Astrocyte (in vitro differentiated cells and primary cell): ENCODE measurements around the gene FAAP100. TPM values are rescaled to one million over a fixed set of nuclear protein-coding genes. Genes with fewer than 3 reads are reported as not detected.

Experiments used
- DNase-seq: peaks from one replicate; pipeline ENCODE4 v3.0.0-alpha.2; 2010; ENCODE audit warnings: low read depth
- FAIRE-seq: peaks from 2 replicates; lab custom pipeline; 2011; peaks lifted over from hg19 to GRCh38; lab: Jason Lieb, UNC
- H2AFZ ChIP-seq: 2 replicates; pipeline ENCODE4 v1.6.0; 2012; ENCODE audit warnings: low read depth, low read length, inconsistent platforms
- H3K27ac ChIP-seq: 2 replicates; pipeline ENCODE4 v1.5.1; 2011; ENCODE audit warnings: low read depth, low read length, inconsistent platforms
- H3K27me3 ChIP-seq: 2 replicates; pipeline ENCODE4 v1.6.0; 2011; ENCODE audit warnings: low read length, inconsistent platforms; ENCODE audit not compliant: insufficient read depth
- H3K36me3 ChIP-seq: 2 replicates; pipeline ENCODE4 v1.5.1; 2011; ENCODE audit warnings: low read length, inconsistent platforms; ENCODE audit not compliant: insufficient read depth
- H3K4me1 ChIP-seq: 2 replicates; pipeline ENCODE4 v1.5.1; 2011; ENCODE audit warnings: low read length, inconsistent platforms; ENCODE audit not compliant: insufficient read depth
- H3K4me2 ChIP-seq: 2 replicates; pipeline ENCODE4 v1.6.0; 2012; ENCODE audit warnings: low read length, inconsistent platforms
- H3K4me3 ChIP-seq: 2 replicates; pipeline ENCODE4 v1.5.1; 2011; ENCODE audit warnings: low read depth, mild to moderate bottlenecking, low read length, inconsistent platforms; ENCODE audit not compliant: insufficient read depth
- H3K79me2 ChIP-seq: 2 replicates; pipeline ENCODE4 v1.6.0; 2012; ENCODE audit warnings: mild to moderate bottlenecking, low read length, inconsistent platforms; ENCODE audit not compliant: insufficient read depth
- H3K9ac ChIP-seq: 2 replicates; pipeline ENCODE4 v1.6.0; 2012; ENCODE audit warnings: mild to moderate bottlenecking, low read length, inconsistent platforms
- H3K9me3 ChIP-seq: 2 replicates; pipeline ENCODE4 v1.5.1; 2012; ENCODE audit warnings: low read depth, mild to moderate bottlenecking, low read length, inconsistent platforms; ENCODE audit not compliant: insufficient read depth
- H4K20me1 ChIP-seq: 2 replicates; pipeline ENCODE4 v1.6.0; 2012; ENCODE audit warnings: low read length, inconsistent platforms; ENCODE audit not compliant: insufficient read depth
- H3K27ac Mint-ChIP-seq: one replicate; pipeline ENCODE4 v1.8.0; 2021; ENCODE audit warnings: mild to moderate bottlenecking, mixed read lengths; ENCODE audit not compliant: unreplicated experiment
- H3K27me3 Mint-ChIP-seq: one replicate; pipeline ENCODE4 v1.8.0; 2021; ENCODE audit warnings: low read depth, mixed read lengths; ENCODE audit not compliant: unreplicated experiment
- H3K36me3 Mint-ChIP-seq: one replicate; pipeline ENCODE4 v1.8.0; 2021; ENCODE audit warnings: low read depth, mixed read lengths; ENCODE audit not compliant: unreplicated experiment
- H3K4me1 Mint-ChIP-seq: one replicate; pipeline ENCODE4 v1.8.0; 2021; ENCODE audit warnings: low read depth, mixed read lengths; ENCODE audit not compliant: unreplicated experiment
- H3K4me3 Mint-ChIP-seq: one replicate; pipeline ENCODE4 v1.8.0; 2021; ENCODE audit warnings: mild to moderate bottlenecking, moderate library complexity, mixed read lengths; ENCODE audit not compliant: unreplicated experiment
- H3K9me3 Mint-ChIP-seq: one replicate; pipeline ENCODE4 v1.8.0; 2021; ENCODE audit warnings: mild to moderate bottlenecking, mixed read lengths; ENCODE audit not compliant: unreplicated experiment
- CTCF ChIP-seq: IDR thresholded peaks from 2 replicates; pipeline ENCODE4 v1.5.1; 2011; ENCODE audit warnings: low read depth, mild to moderate bottlenecking, inconsistent platforms, low read length, moderate library complexity; ENCODE audit not compliant: insufficient read depth
- EZH2 ChIP-seq: IDR thresholded peaks from 2 replicates; pipeline ENCODE4 v1.6.1; 2012; ENCODE audit warnings: mild to moderate bottlenecking, low read length, inconsistent platforms; ENCODE audit not compliant: insufficient read depth
- total RNA-seq: library from RNA; stranded (reverse); gene quantifications from 2 replicates; pipeline ENCODE4 v1.2.1, GENCODE V29; 2021

FAAP100 gene
- total RNA-seq, 1 donor from 2014 or later: 38.9 TPM

GRCh38 chr17:81582749-81583148 lies 30.6 kb upstream of the FAAP100 start:
- H3K27ac ChIP-seq: peak overlapping the region; percentile 65
- Mint-ChIP-seq H3K4me1 (peaks cover 47% of the 10 kb centered on the region), H3K4me3 (no peak overlapping the region), H3K36me3 (peaks cover 42% of the 10 kb centered on the region), H3K27me3 (no peaks in the 10 kb centered on the region), H3K9me3 (peaks cover 2% of the 10 kb centered on the region), H3K27ac (peak overlapping the region; percentile 94)
- H3K79me2 ChIP-seq: peaks cover 36% of the 10 kb centered on the region
- peaks cover 31% of the 10 kb centered on the region for H3K36me3 ChIP-seq
- H3K9me3 ChIP-seq: no peaks in the 10 kb centered on the region
- no peak overlapping the region for H3K4me3 ChIP-seq
- no peak for FAIRE-seq
- no peaks in the 10 kb centered on the region for H3K27me3 ChIP-seq
- H3K4me1 ChIP-seq: peaks cover 42% of the 10 kb centered on the region
- peak overlapping the region; percentile 58 for H3K4me2 ChIP-seq
- peak overlapping the region; percentile 6 for H3K9ac ChIP-seq
- DNase-seq: no peak
- no peak overlapping the region for H2AFZ ChIP-seq
- no peak for TF ChIP-seq CTCF
- TF ChIP-seq EZH2: no peak
- H4K20me1 ChIP-seq: peaks cover 36% of the 10 kb centered on the region

DNA sequence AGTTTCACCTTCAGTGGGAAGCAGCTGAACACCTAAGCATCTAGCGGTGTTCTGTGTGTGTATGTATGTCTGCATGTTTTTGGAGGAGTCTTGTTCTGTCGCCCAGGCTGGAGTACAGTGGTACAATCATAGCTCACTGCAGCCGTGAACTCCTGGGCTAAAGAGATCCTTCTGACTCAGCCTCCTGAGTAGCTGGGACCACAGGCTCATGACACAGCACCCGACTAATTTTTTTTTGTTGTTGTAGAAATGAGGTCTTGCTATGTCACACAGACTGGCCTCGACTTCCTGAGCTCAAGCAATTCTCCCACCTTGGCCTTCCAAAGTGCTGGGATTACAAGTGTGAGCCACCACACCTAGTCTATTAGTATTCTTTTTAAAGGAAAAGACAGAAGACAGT lies 30.2 kb upstream of the FAAP100 start:
- Mint-ChIP-seq H3K4me3 (peak overlapping the region; percentile 23), H3K9me3 (peaks cover 2% of the 10 kb centered on the region), H3K27ac (peak overlapping the region; percentile 94), H3K36me3 (peaks cover 45% of the 10 kb centered on the region), H3K4me1 (peaks cover 51% of the 10 kb centered on the region), H3K27me3 (no peaks in the 10 kb centered on the region)
- Histone ChIP-seq H3K27ac (peak overlapping the region; percentile 65), H3K79me2 (peaks cover 36% of the 10 kb centered on the region), H3K27me3 (no peaks in the 10 kb centered on the region), H3K4me2 (peak overlapping the region; percentile 58), H3K36me3 (peaks cover 31% of the 10 kb centered on the region), H2AFZ (no peak overlapping the region), H3K4me3 (no peak overlapping the region), H3K9me3 (no peaks in the 10 kb centered on the region), H3K4me1 (peaks cover 47% of the 10 kb centered on the region), H4K20me1 (peaks cover 36% of the 10 kb centered on the region), H3K9ac (peak overlapping the region; percentile 32)
- TF ChIP-seq EZH2 (no peak), CTCF (no peak)
- FAIRE-seq (no peak), DNase-seq (peak; percentile 73)

DNA sequence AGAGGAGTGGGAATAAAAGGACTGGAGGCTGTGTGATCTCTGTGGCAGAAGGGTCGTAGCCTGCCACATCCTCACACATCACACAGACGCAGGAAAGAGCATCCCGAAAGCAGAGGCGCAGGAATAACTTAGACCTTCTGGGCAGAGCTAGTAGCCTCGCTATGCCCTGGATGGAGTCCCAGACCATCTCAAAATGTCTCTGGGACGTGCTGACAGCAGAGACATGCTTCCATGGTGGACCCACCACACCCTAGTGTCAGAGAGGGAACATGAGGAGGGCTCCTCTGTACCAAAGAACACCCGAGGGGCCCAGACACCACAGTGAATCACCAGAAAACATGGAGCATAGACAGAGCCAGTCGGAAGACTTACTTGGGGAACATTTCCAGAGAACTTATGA lies 29.6 kb upstream of the FAAP100 start:
- Histone ChIP-seq H3K79me2 (peaks cover 36% of the 10 kb centered on the region), H3K27me3 (no peaks in the 10 kb centered on the region), H3K9me3 (no peaks in the 10 kb centered on the region), H3K4me1 (peaks cover 52% of the 10 kb centered on the region), H2AFZ (no peak overlapping the region), H3K4me2 (peak overlapping the region; percentile 58), H4K20me1 (peaks cover 33% of the 10 kb centered on the region), H3K27ac (peak overlapping the region; percentile 39), H3K4me3 (no peak overlapping the region), H3K9ac (peak overlapping the region; percentile 32), H3K36me3 (peaks cover 28% of the 10 kb centered on the region)
- peaks cover 57% of the 10 kb centered on the region for H3K4me1 Mint-ChIP-seq
- DNase-seq (no peak), FAIRE-seq (no peak)
- H3K27ac Mint-ChIP-seq: peak overlapping the region; percentile 94
- H3K4me3 Mint-ChIP-seq: no peak overlapping the region
- peaks cover 2% of the 10 kb centered on the region for H3K9me3 Mint-ChIP-seq
- no peaks in the 10 kb centered on the region for H3K27me3 Mint-ChIP-seq
- no peak for TF ChIP-seq EZH2
- no peak for TF ChIP-seq CTCF
- H3K36me3 Mint-ChIP-seq: peaks cover 47% of the 10 kb centered on the region
